Fibroblast of the aortic adventitia (primary cell): Measurements from ENCODE around the gene CCDC102A. TPM values are rescaled to one million over a fixed set of nuclear protein-coding genes. Genes with fewer than 3 reads are reported as not detected.

Experiments
- DNase-seq: peaks from one replicate; pipeline ENCODE4 v3.0.0-alpha.2; 2010; ENCODE audit warnings: low read depth
- H3K4me3 ChIP-seq: 2 replicates; pipeline ENCODE4 v1.5.1; 2011; ENCODE audit warnings: low read depth, mild to moderate bottlenecking, control low read depth, low read length, moderate library complexity
- total RNA-seq: library from RNA; depleted of rRNA; stranded (reverse); fragments of >200 nt; gene quantifications from 2 replicates; pipeline ENCODE4 v1.2.3, GENCODE V29; 2012; ENCODE audit warnings: low replicate concordance
- TF ChIP-seq, protein P1 (sequence below): IDR thresholded peaks from 2 replicates; pipeline ENCODE4 v1.5.1; 2011; ENCODE audit warnings: mild to moderate bottlenecking, low read length, control low read depth, inconsistent platforms; ENCODE audit not compliant: insufficient read depth

Gene CCDC102A
- total RNA-seq, 1 donor: 9.9 TPM

DNA sequence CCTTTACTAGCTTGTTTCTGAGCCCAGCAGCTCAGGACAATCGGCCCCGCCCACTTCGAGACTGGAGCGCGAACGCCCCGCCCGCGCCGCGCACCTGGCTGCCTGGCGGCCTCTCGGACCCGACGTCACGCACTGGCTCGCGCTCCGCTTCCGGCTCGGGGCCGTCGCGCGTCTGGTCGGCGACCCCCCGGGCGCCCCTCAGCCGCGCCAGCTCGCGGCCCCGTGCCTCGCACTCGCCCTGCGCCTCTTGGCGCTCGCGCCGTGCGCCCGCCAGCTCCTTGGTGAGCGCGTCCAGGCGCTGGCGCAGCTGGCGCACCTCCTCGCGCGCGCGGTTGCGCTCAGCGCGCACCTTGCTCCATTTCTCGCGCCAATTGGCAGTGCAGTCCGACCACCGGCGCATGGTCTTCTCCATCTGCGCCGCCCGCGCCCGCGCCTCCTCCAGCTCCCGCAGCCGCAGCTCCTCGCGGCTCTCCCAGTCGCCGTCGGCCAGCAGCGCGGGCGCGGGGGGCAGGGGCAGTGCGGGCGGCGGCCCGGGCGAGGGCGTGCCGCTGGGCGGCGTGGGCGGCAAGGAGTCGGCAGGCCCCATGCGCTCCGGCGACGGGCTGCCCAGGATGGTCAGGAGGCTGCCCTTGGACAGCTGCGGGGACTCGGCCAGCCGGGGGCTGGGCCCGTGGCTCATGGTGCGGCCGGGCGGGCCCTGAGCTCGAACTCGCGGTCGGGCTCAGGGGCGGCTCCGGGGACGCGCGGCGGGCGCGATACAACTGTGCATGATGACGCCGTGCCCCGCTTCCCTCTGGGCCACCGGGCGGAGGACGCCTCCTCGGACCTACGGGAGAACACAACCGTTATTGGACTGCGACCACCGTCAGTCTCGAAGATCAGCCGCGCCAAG is 7.6 kb downstream of the CCDC102A start:
- TF ChIP-seq, protein P1, sequence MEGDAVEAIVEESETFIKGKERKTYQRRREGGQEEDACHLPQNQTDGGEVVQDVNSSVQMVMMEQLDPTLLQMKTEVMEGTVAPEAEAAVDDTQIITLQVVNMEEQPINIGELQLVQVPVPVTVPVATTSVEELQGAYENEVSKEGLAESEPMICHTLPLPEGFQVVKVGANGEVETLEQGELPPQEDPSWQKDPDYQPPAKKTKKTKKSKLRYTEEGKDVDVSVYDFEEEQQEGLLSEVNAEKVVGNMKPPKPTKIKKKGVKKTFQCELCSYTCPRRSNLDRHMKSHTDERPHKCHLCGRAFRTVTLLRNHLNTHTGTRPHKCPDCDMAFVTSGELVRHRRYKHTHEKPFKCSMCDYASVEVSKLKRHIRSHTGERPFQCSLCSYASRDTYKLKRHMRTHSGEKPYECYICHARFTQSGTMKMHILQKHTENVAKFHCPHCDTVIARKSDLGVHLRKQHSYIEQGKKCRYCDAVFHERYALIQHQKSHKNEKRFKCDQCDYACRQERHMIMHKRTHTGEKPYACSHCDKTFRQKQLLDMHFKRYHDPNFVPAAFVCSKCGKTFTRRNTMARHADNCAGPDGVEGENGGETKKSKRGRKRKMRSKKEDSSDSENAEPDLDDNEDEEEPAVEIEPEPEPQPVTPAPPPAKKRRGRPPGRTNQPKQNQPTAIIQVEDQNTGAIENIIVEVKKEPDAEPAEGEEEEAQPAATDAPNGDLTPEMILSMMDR: no peak
- DNase-seq: no peak
- H3K4me3 ChIP-seq: no peak overlapping the region

DNA sequence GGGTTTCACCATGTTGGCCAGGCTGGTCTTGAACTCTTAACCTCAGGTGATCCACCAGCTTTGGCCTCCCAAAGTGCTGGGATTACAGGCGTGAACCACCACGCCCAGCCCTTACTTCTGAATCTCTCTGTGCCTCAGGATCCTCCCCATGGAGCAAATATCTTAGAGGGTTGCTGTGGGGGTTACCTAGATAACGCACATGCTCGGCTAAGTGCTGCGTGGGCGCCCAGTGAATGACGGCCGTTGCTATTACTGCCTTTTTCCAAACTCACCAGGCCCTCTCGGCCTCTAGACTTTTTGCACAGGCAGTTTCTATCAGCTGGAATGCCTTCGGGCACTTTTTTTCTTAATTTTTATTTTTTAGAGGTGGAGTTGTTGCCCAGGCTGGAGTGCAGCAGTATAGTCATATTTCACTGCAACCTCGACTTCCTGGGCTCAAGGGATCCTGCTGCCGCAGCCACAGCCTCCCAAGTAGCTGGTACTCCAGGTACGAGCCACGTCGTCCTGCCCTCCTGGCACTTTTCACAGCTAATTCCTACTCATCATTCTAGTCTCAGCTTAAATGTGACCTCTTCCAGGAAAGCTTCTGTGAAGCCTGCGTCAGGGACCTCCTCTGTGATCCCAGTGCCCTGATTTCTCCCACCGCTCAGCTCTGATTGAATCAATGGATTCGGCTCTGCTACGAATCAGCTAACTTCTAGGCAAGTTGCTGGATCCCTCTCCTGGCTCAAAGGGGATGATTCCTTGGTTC is 8.6 kb downstream of the CCDC102A start:
- H3K4me3 ChIP-seq: no peak overlapping the region
- no peak for DNase-seq
- TF ChIP-seq, protein P1: no peak

DNA sequence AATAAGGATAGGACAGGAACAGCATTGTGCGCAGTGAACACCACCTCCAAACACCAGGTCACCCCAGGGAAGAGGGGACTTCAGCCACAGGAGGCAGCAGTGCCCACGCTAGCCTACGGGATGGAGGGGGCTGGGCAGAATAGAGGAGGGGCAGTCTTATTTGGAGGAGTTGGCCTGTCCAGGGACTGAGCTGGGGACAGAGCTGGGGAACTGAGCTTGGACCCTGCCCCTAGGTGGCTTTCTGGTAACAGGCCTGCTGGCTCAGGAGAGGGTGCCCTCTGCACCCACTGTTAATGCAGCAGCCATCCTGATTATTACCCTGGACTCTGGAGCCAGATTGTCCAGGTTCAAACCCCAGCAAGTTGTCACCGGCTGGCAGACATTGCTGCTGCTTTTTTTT is 9.3 kb downstream of the CCDC102A start:
- TF ChIP-seq, protein P1: no peak
- no peak for DNase-seq
- H3K4me3 ChIP-seq: no peak overlapping the region

DNA sequence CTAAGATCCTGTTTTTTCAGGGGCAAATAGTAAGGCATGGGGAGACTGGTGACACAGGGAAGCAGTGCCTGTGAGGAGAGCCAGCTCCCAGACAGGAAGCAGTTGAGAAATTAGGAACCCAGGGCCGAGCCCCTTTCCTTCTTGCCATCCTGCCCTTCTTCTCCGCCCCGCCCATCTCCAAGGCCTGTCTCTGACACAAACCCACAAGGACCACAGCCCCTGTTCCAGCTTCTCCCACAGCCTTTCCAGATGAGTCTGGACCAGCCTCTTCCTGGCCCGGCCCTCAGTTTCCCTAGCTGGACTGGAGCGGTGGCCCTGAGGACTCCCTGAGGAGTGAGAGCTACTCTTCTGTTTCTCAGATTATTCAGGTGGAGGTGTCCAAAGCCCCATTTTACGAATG is 9.9 kb downstream of the CCDC102A start:
- H3K4me3 ChIP-seq: no peak overlapping the region
- TF ChIP-seq, protein P1: no peak
- DNase-seq: no peak

DNA sequence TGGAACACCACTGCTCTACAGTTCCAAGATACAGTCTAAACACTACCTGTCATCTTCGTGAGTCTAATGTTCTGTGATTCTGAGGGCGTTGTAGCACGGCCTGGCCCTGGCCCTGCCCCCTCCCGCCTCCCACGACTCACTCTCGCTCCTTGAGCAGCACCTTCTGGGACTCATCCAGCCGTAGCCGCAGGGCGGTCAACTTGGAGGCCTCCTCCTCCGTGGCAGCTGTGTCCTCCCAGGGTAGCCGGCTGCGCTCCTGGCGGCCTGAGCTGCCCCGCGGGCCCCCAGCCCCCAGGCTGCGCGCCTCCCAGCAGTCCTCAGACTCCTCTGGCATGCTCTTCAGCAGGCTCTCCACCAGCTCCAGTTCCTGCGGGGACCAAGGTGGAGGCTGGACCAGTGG is 10.6 kb downstream of the CCDC102A start:
- TF ChIP-seq, protein P1: no peak
- H3K4me3 ChIP-seq: no peak overlapping the region
- DNase-seq: no peak

DNA sequence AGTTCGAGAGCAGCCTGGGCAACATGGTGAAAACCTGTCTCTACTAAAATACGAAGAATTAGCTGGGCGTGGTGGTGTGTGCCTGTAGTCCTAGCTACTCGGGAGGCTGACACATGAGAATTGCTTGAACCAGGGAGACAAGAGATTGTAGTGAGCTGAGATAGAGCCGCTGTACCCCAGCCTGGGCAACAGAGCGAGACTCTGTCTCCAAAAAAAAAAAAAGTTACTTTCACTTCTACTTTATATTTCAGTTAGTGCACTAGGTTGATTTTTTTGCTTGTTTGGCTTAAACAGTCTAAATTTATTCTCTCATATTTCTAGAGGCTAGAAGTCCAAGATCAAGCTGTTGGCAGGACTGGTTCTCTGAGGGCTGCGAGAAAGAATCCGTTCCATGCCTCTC is 13.4 kb downstream of the CCDC102A start:
- DNase-seq: no peak
- TF ChIP-seq, protein P1: no peak
- no peak overlapping the region for H3K4me3 ChIP-seq
